Retinal pigment epithelial cell (primary cell): Measurements from ENCODE around the gene TNIK.
A peak's percentile ranks its signal among the peaks of the same experiment; 100 is the strongest.

ENCODE experiments used
- DNase-seq: peaks from one replicate; pipeline ENCODE4 v3.0.0-alpha.2; 2010; ENCODE audit warnings: low read depth
- H3K4me3 ChIP-seq: 2 replicates; pipeline ENCODE4 v1.5.1; 2011; ENCODE audit warnings: mild to moderate bottlenecking, low read length, control low read depth, moderate library complexity
- TF ChIP-seq, protein P1 (sequence below): conservative IDR thresholded peaks from 2 replicates; pipeline ENCODE4 v1.5.1; 2011; ENCODE audit warnings: low read depth, low read length, control low read depth, inconsistent platforms

The TNIK gene

DNA sequence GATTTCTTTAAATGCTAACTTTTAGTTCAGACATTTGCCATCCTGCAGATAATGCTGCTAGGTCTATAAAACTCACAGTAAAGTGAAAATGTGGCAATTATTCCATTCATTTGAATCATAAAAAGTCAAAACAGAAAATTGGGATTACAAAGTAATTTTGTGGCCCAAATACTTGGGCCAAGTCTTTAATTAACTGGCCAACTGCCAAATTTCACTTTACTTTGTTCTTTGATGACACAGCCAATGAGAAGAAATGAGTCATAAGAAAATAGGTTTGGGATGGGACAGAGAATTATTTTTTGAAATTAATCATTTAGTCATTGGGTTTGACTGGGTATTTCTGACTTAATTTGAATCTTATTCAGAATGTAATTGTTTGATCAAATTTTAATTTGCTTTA lies 343.8 kb downstream of the TNIK start:
- TF ChIP-seq, protein P1, sequence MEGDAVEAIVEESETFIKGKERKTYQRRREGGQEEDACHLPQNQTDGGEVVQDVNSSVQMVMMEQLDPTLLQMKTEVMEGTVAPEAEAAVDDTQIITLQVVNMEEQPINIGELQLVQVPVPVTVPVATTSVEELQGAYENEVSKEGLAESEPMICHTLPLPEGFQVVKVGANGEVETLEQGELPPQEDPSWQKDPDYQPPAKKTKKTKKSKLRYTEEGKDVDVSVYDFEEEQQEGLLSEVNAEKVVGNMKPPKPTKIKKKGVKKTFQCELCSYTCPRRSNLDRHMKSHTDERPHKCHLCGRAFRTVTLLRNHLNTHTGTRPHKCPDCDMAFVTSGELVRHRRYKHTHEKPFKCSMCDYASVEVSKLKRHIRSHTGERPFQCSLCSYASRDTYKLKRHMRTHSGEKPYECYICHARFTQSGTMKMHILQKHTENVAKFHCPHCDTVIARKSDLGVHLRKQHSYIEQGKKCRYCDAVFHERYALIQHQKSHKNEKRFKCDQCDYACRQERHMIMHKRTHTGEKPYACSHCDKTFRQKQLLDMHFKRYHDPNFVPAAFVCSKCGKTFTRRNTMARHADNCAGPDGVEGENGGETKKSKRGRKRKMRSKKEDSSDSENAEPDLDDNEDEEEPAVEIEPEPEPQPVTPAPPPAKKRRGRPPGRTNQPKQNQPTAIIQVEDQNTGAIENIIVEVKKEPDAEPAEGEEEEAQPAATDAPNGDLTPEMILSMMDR = no peak
- H3K4me3 ChIP-seq = no peak overlapping the region
- peak; percentile 18 for DNase-seq

DNA sequence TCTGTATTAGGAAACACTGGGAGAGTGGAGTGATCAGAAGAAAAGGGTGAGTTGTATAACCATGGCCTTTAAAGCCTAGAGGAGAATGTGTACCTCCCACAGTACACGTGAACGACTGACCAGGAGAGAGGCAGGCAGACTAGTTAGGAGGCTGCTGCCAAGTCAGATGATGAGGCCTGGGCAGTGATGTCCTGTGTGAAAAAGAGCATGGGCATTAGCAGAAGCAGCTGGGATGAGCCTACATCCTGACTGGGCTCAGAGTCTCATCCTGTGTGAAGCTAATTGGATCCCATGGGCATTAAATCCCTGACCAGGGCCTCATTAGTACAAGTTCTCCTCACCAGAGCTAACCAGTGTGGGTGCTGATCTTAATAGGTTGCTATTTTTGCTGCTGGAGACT lies 344.5 kb downstream of the TNIK start:
- peak; percentile 63 for DNase-seq
- TF ChIP-seq, protein P1 = no peak
- no peak overlapping the region for H3K4me3 ChIP-seq

DNA sequence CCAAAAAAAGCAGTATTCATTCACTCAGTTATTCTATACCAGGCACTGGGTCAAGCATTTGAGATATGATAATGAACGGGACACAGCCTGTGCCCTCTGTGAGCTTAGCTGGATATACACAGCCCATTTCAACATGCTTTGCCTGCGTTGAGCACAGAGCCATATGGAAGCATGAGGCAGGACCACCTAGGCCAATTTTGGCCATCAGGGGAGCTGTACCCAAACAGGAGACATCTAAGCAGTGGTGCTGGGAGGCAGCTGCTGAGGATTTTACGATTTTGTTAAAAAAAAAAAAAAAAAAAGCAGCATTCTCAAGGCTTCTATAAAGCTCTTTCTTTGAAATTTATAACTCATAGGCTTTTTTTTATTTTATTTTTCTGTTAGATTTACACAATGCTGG lies 346.5 kb downstream of the TNIK start:
- no peak overlapping the region for H3K4me3 ChIP-seq
- DNase-seq = no peak
- TF ChIP-seq, protein P1 = peak; percentile 21

DNA sequence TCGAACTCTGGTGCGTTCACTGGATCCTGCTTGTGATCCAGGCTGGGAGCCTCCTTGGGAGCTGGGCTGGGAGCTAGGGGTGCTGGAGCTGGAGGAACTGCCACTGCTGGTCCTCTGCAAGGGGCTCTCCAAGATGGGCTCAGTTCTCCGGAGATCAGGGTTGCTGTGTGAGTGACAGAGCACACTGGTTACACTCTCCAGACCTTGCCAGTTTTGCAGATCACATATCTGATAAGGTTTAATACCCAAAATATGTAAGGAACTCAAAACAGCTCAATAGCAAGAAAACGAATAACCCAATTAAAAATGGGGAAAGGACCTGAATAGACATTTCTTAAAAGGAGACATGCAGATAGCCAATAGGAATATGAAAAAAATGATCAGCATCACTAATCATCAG lies 349.5 kb downstream of the TNIK start:
- TF ChIP-seq, protein P1 = no peak
- H3K4me3 ChIP-seq = no peak overlapping the region
- DNase-seq = no peak

DNA sequence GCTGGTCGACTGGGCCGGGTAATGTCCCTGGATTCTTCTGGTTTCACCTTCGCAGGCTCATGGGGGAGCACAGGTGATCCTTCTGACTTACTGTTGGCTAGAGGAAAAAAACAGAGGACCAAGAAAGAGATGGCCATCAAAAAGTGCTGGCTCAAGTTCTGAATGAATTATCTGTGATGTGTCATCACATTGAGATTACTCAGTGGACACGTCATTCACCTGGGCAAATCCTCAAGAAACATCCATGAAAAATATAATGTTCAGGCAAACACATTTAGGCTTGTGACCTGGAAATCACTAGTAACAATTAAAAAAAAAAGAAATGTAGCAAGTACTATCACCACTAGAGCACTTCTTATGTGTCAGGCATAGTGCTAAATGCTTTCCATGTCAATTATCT lies 352.1 kb downstream of the TNIK start:
- TF ChIP-seq, protein P1 = no peak
- H3K4me3 ChIP-seq = no peak overlapping the region
- DNase-seq = no peak

DNA sequence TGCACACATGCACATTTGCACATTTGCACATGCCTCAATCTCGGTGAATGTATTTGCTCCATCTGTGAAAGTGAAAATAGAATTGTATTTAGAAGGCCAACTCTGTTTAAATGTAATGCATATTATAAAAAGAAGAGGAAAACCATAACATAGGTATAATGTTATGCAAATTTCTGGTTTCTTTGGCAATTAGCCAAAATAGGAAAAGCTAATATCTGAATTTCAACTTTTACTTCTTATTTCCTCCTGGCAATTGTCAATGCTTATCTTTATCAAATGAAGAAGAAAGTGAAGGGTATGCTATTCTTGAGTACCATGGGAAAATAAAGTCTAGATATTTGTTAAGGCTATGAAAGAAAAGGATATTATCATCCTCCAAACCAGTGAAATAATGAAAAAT lies 357.0 kb downstream of the TNIK start:
- no peak for DNase-seq
- no peak overlapping the region for H3K4me3 ChIP-seq
- TF ChIP-seq, protein P1 = no peak

DNA sequence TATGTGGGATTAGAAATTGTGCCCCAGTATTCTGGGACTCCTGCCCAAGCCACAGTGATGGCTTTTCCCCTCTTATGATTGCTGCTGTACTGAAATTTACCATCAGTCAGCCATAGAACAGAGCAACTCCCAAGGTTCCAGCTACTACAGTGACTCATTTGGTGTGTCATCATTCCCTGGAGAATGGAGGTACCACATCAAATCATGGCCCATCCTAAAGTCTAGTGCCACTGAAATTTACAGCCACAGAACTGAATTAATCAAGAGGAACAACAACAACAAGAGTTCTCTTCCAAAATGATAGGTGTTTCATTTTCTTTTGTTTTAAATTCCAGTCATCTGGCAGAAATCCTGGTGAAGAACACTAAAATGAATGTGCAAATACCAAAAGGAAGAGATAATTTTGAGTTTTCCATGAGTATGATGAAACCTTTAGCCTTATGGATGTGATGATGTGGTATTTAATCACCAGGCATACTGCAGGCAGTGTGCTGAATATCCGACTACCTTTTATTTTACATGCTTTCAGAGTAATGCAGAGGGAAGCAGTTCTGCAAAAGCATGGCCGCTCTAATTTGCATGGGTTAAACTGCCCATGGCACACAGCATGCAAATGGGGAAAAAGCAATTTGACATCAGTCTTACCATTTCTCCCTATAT lies 358.1 kb downstream of the TNIK start:
- no peak overlapping the region for H3K4me3 ChIP-seq
- TF ChIP-seq, protein P1 = no peak
- DNase-seq = no peak
